ENCODE data around the gene MRPL54.

The MRPL54 gene

GRCh38 chr19:3770136-3770999 is 7.9 kb downstream of the MRPL54 start:
- no peak for FAIRE-seq

GRCh38 chr19:3771000-3771905 is 8.8 kb downstream of the MRPL54 start:
- FAIRE-seq, result no peak

GRCh38 chr19:3771906-3772455 is 9.5 kb downstream of the MRPL54 start, which contains the start of gene RAX2:
TSS of gene RAX2 (minus strand) at chr19:3772228. CDS start at chr19:3771742, 486 bp downstream.
- no peak for FAIRE-seq

- FAIRE-seq, result no peak
Measured at GRCh38 chr19:3773814-3774515, 11.5 kb downstream of the MRPL54 start.

- FAIRE-seq, result no peak
Measured at GRCh38 chr19:3774621-3775373, 12.3 kb downstream of the MRPL54 start.

- no peak for FAIRE-seq
Measured at GRCh38 chr19:3775374-3775711, 12.9 kb downstream of the MRPL54 start.

GRCh38 chr19:3775831-3776230 is 13.3 kb downstream of the MRPL54 start:
- no peak for FAIRE-seq

GRCh38 chr19:3776479-3777040 is 14.1 kb downstream of the MRPL54 start:
- FAIRE-seq, result no peak

GRCh38 chr19:3778104-3778867 is 15.8 kb downstream of the MRPL54 start:
- no peak for FAIRE-seq

GRCh38 chr19:3778899-3779723 is 16.6 kb downstream of the MRPL54 start:
- FAIRE-seq, result no peak

- no peak for FAIRE-seq
Measured at GRCh38 chr19:3780786-3781304, 18.4 kb downstream of the MRPL54 start.

- FAIRE-seq, result no peak
Measured at GRCh38 chr19:3781603-3782002, 19.1 kb downstream of the MRPL54 start.

- FAIRE-seq, result no peak
Measured at GRCh38 chr19:3782330-3782729, 19.8 kb downstream of the MRPL54 start.

- FAIRE-seq, result no peak
Measured at GRCh38 chr19:3782903-3783302, 20.4 kb downstream of the MRPL54 start.

GRCh38 chr19:3783660-3784584 is 21.4 kb downstream of the MRPL54 start:
- FAIRE-seq, result no peak

- no peak for FAIRE-seq
Measured at GRCh38 chr19:3784607-3785450, 22.3 kb downstream of the MRPL54 start.

GRCh38 chr19:3785451-3785937 is 23.0 kb downstream of the MRPL54 start:
- FAIRE-seq, result no peak

All from islet of Langerhans (tissue), 1 donor.